A673 (cell line): ENCODE data around the gene RPTOR.

Source experiments
- EZH2 ChIP-seq: fragments of 200-600 bp; sonication (generic); IDR thresholded peaks from 2 replicates; pipeline ENCODE4 v1.6.1; 2017; ENCODE audit warnings: borderline replicate concordance, low read depth, mild to moderate bottlenecking, mixed read lengths, antibody characterized with exemption, low read length; ENCODE audit not compliant: poor library complexity, severe bottlenecking
- TF ChIP-seq, protein P1 (sequence below): fragments of 300-800, 200-600 bp; sonication (generic); conservative IDR thresholded peaks from 2 replicates; pipeline ENCODE4 v1.5.1; 2017; ENCODE audit warnings: low read depth, mild to moderate bottlenecking, antibody characterized with exemption, low read length, moderate library complexity, mixed read lengths

DNA sequence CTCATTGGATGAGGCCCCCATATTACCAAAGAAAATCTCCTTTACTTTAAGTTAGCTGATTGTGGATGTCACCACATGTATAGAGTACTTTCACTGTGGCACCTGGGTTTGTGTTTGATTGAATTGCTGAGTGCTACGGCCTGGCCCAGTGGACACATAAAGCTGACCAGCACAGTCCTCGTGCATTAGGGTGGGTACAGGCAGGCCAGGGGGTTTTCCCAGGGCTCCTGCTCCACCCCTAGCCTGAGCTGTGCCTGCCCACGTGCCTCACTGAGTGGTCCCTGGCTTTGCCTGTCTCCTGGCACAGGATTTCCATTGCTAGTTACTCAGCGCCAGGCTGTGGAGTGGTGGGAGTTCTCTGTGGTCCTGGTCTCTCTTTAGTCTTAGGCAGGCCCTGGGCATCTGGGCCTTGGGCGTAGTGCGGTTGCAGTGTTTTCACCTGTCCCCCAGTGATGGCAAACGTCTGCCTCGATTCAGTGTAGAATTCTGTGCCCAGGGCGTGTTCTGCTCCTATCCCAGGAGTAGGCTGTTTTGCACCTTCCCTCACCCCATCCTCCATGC, 86.0 kb downstream of the RPTOR start:
- TF ChIP-seq EZH2, result no peak
- TF ChIP-seq, protein P1, sequence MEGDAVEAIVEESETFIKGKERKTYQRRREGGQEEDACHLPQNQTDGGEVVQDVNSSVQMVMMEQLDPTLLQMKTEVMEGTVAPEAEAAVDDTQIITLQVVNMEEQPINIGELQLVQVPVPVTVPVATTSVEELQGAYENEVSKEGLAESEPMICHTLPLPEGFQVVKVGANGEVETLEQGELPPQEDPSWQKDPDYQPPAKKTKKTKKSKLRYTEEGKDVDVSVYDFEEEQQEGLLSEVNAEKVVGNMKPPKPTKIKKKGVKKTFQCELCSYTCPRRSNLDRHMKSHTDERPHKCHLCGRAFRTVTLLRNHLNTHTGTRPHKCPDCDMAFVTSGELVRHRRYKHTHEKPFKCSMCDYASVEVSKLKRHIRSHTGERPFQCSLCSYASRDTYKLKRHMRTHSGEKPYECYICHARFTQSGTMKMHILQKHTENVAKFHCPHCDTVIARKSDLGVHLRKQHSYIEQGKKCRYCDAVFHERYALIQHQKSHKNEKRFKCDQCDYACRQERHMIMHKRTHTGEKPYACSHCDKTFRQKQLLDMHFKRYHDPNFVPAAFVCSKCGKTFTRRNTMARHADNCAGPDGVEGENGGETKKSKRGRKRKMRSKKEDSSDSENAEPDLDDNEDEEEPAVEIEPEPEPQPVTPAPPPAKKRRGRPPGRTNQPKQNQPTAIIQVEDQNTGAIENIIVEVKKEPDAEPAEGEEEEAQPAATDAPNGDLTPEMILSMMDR, result no peak
